GM21423 (cell line): ENCODE results near the gene SPOCK1.
"Not testable (repeated sequence)": the region's sequence is repeated elsewhere in the genome, so short reads cannot be mapped to it uniquely, and the experiment has no call there.

Experiments used
- ATAC-seq: cut with Tn5 transposase; IDR thresholded peaks from one replicate; pipeline ENCODE4 v1.9.1; 2021; ENCODE audit warnings: mild to moderate bottlenecking, moderate library complexity; ENCODE audit not compliant: unreplicated experiment

Gene SPOCK1

DNA sequence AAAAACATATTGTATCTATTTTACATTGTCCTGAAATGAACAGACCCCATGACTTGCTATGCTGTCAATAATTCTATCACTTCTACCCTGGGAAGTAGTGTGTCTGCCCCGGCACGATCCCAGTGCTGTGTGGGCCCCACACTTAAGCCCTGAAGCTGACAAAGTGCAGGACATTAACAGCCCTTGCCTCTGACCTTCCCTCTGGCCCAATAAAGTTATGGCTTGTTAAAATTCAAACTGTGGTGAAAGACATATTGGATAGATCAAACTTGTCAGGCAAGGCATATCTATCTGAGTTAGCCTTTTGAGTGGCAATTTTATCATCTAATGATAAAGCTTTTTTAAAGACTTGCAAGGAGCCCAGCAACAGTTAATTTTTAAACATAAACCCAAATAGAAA lies 229.2 kb downstream of the SPOCK1 start:
- ATAC-seq = no peak

- no peak for ATAC-seq
Measured at GRCh38 chr5:137269274-137269673, 229.9 kb downstream of the SPOCK1 start.

- no peak for ATAC-seq
Measured at GRCh38 chr5:137268646-137269045, 230.5 kb downstream of the SPOCK1 start.

GRCh38 chr5:137266186-137266585 lies 232.9 kb downstream of the SPOCK1 start:
- ATAC-seq = no peak

GRCh38 chr5:137265457-137265856 lies 233.7 kb downstream of the SPOCK1 start:
- ATAC-seq = no peak

- ATAC-seq = no peak
Measured at GRCh38 chr5:137264573-137264972, 234.6 kb downstream of the SPOCK1 start.

- ATAC-seq = no peak
Measured at GRCh38 chr5:137264041-137264440, 235.1 kb downstream of the SPOCK1 start.

GRCh38 chr5:137263371-137264005 lies 235.6 kb downstream of the SPOCK1 start:
- ATAC-seq = no peak

DNA sequence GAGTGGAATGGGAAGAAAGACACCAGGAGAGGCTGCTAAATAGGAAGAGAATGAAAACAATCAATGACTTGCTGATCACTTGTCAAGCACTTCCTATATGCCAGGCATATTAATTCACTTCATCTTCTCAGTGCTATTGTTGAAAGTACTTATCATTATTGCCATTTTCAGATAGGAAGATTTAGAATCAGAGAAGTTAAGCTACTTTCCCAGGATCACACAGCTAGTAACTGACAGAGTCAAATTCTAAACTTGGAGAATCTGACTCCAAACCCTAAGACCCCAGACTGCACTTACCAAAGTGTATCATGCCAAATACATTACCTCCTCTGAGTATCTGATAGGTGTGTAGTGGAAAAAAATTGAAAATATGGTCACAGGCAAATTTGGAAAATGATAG lies 236.3 kb downstream of the SPOCK1 start:
- ATAC-seq = no peak

DNA sequence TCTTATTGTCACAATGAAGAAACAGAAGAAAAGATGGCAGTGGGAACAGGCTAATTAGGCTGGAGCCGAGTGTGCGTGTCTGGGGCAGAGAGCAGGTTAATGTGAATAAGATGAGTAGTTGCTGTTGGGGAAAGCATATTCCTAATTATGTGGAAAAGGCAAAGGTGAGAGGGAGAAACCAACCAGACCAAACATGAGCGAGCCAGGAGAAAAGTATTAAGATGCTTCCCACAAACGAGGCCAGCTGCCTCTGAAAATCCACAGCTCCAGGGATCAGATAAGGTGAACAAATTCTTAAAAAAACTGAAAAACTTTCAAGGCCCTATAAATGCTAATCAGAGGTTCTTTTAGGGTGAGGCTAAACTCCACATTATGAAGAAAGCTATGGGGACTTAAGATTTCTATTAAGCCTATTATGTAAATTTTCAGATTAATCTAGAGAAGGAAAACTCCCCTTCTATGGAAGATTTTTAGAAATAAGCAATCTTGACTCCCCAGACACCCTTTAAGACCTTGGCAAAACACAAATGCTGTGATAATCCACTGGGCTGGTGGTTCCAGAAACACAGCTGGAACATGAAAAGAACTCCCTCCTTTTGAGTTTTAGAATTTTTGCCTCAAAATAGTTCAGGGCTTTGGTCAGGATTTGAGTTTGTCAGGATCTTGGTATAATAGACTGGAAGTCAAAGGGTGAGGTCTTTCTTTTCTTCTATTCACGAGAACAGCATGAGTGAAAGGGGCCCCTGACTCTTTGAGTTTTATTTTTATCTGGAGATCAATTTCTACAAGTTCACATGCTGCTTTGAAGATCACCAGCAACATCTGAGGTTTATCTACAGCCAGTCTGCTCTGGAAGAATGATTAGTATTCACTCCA lies 238.1 kb downstream of the SPOCK1 start:
- no peak for ATAC-seq

DNA sequence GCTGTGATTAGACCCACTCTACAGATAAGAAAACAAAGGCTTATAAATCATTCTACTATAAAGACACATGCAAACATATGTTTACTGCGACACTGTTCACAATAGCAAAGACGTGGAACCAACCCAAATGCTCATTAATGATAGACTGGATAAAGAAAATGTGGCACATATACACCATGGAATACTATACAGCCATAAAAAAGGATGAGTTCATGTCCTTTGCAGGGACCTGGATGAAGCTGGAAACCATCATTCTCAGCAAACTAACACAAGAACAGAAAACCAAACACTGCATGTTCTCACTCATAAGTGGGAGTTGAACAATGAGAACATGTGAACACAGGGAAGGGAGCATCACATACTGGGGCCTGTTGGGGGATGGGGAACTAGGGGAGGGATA lies 240.0 kb downstream of the SPOCK1 start:
- ATAC-seq = not testable (repeated sequence)

- no peak for ATAC-seq
Measured at GRCh38 chr5:137254119-137255090, 244.7 kb downstream of the SPOCK1 start.

- ATAC-seq = no peak
Measured at GRCh38 chr5:137252512-137252911, 246.6 kb downstream of the SPOCK1 start.

DNA sequence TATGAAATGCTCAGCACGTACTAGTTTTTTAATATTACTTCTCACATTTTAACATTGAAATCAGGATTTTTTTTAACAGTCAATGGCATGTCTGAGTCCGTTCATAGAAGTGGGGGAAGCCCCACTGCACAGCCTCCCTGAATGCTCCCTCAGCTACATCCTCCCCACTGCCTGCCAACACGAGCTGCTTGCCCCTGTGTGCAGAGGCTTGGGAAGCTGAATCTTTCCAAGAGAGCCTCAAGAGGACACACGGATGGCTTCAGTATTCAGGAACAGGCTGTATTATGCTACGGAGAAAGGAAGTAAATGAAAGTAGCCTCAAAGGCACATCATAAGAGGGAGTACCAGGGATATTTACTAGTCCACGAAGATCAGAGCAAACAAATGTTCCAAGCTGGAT lies 248.7 kb downstream of the SPOCK1 start:
- no peak for ATAC-seq

DNA sequence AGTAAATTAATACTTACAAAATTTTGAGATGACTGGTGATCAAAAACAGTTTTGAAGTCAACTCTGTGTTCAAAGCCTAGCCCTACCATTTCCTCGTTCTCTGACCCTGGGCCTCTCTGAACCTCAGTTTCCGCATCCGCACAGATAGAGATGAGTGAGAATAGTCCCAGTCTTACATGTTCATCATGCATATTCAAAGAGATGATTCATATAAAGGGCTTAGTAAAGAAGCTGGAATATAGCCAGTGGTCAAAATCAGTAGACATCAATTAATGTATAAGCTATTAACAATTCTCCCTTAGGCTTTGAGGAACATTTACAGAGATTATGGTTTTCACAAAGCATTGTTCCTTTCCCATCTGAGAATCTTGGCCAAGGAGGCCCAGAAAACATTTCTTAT lies 250.6 kb downstream of the SPOCK1 start:
- ATAC-seq = no peak

DNA sequence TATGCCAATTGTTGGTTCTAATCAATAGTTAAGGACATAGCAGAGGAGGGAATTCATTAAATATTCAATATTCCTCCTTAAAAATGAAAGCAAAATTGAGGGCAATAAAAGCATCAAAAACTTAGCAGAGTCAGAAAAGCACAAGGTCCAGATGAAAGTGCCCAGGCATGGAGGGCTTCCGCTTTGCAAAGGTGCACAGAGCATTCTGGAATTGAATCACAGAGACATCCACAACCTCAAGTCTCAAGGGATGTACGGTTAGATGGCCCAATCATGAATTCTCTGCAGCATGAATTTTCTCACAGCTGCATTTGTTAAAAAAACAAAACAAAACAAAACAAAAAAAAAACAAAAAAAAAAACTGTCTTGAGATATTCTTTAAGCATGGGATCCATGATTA lies 253.7 kb downstream of the SPOCK1 start:
- no peak for ATAC-seq

GRCh38 chr5:137240285-137240684 lies 258.8 kb downstream of the SPOCK1 start:
- no peak for ATAC-seq

DNA sequence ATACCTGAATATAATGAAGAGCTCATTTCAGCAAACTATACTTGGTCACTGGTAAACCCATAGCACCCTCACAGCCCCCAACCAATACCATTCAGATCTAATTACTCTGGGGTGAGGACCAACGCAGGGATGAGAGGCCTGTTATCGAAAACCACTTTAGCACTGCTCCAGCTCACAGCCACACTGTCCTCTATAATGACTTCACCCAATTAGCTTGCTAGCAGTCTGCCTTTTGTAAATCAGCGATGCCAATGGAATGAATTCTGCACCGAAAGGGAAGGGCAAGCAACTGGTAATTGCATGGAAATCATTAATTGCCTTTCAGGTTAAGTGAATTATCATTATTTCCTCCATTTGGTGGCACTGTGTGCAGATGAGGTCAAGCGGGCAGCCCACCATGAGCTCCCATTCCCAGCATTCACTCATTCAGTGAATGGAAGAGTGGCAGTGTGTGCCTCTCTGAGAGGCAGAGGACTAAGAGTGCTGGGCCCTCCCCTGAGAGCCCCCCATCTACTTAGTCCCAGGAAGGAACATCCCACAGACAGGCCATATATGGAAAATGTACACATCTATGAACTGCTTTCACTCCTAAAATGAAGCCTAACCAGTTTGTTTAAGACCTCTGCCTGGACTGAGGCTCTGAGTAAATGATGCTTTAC lies 262.1 kb downstream of the SPOCK1 start:
- no peak for ATAC-seq

GRCh38 chr5:137236252-137236651 lies 262.9 kb downstream of the SPOCK1 start:
- no peak for ATAC-seq
